GM12892 (cell line): ENCODE results near the gene AMOTL1.

ENCODE experiments used
- POLR2A ChIP-seq: IDR thresholded peaks from 2 replicates; pipeline ENCODE4 v1.6.1; 2011; ENCODE audit warnings: low read depth, low read length, control low read depth
- POLR2AphosphoS5 ChIP-seq: IDR thresholded peaks from 2 replicates; pipeline ENCODE4 v1.6.1; 2011; ENCODE audit warnings: low read depth, low read length, control low read depth

- TF ChIP-seq POLR2A: no peak
- no peak for TF ChIP-seq POLR2AphosphoS5
Observed at GRCh38 chr11:94882931-94883330, 114.8 kb downstream of the AMOTL1 start.
